DMS114 treated with DMSO at 0.1 percent for 48 hours (cell line): Measurements from ENCODE around the gene CEP85.
"Not testable (repeated sequence)": the region's sequence is repeated elsewhere in the genome, so short reads cannot be mapped to it uniquely, and the experiment has no call there.

Experiments
- DNase-seq: peaks from one replicate; lab custom pipeline; 2025; ENCODE audit not compliant: unreplicated experiment; lab: John Stamatoyannopoulos, UW

Gene CEP85

GRCh38 chr1:26307363-26307781 lies 73.4 kb downstream of the CEP85 start:
- no peak for DNase-seq

- DNase-seq = not testable (repeated sequence)
Observed at GRCh38 chr1:26307966-26308899, 74.2 kb downstream of the CEP85 start.

- DNase-seq = no peak
Observed at GRCh38 chr1:26314501-26314900, 80.5 kb downstream of the CEP85 start.

GRCh38 chr1:26315874-26316850 lies 82.2 kb downstream of the CEP85 start:
- DNase-seq = no peak

- no peak for DNase-seq
Observed at GRCh38 chr1:26317146-26317545, 83.1 kb downstream of the CEP85 start.

- no peak for DNase-seq
Observed at GRCh38 chr1:26317612-26318337, 83.8 kb downstream of the CEP85 start, which contains the start of gene CD52. CD52 (plus strand) TSS chr1:26317958; CDS start chr1:26318018, 60 bp downstream.

- DNase-seq = no peak
Observed at GRCh38 chr1:26318338-26319064, 84.5 kb downstream of the CEP85 start.

GRCh38 chr1:26320896-26321295 lies 86.9 kb downstream of the CEP85 start:
- DNase-seq = no peak

- peak; percentile 66 for DNase-seq
Observed at GRCh38 chr1:26321315-26322041, 87.5 kb downstream of the CEP85 start.

GRCh38 chr1:26322042-26322331 lies 88.0 kb downstream of the CEP85 start:
- no peak for DNase-seq

GRCh38 chr1:26323382-26323781 lies 89.4 kb downstream of the CEP85 start:
- DNase-seq = no peak

GRCh38 chr1:26324550-26324949 lies 90.5 kb downstream of the CEP85 start:
- DNase-seq = no peak

- no peak for DNase-seq
Observed at GRCh38 chr1:26327956-26328362, 94.0 kb downstream of the CEP85 start.
